Trophoblast cell (in vitro differentiated cells and primary cell): ENCODE measurements around the gene ULBP2.

Source experiments
- DNase-seq, 2 donors: peaks; one replicate each; pipeline ENCODE4 v3.0.0-alpha.2; 2016
- H2AFZ ChIP-seq: 2 replicates; pipeline ENCODE4 v1.6.1; 2013; ENCODE audit warnings: low read length, moderate library complexity, mild to moderate bottlenecking; ENCODE audit not compliant: insufficient read depth, poor library complexity
- H2AK5ac ChIP-seq: 2 replicates; pipeline ENCODE4 v1.6.1; 2013; ENCODE audit warnings: mild to moderate bottlenecking, low read length
- H2BK120ac ChIP-seq: 2 replicates; pipeline ENCODE4 v1.6.1; 2013; ENCODE audit warnings: low read length, mild to moderate bottlenecking, moderate library complexity; ENCODE audit not compliant: insufficient read depth, poor library complexity
- H2BK12ac ChIP-seq: 2 replicates; pipeline ENCODE4 v1.6.1; 2013; ENCODE audit warnings: mild to moderate bottlenecking, low read length, moderate library complexity
- H2BK5ac ChIP-seq: 2 replicates; pipeline ENCODE4 v1.6.1; 2013; ENCODE audit warnings: low read length, low read depth, moderate library complexity, mild to moderate bottlenecking; ENCODE audit not compliant: poor library complexity
- H3K14ac ChIP-seq: 2 replicates; pipeline ENCODE4 v1.6.1; 2013; ENCODE audit warnings: mild to moderate bottlenecking, low read length
- H3K18ac ChIP-seq: 2 replicates; pipeline ENCODE4 v1.6.1; 2013; ENCODE audit warnings: mild to moderate bottlenecking, low read length
- H3K23ac ChIP-seq: 2 replicates; pipeline ENCODE4 v1.6.1; 2013; ENCODE audit warnings: low read length
- H3K27ac ChIP-seq: 2 replicates; pipeline ENCODE4 v1.5.1; 2013; ENCODE audit warnings: low read depth, mild to moderate bottlenecking, inconsistent platforms, low read length, moderate library complexity
- H3K27me3 ChIP-seq: 2 replicates; pipeline ENCODE4 v1.6.1; 2013; ENCODE audit warnings: inconsistent platforms, mild to moderate bottlenecking, low read length, moderate library complexity; ENCODE audit not compliant: insufficient read depth
- H3K36me3 ChIP-seq, 2 experiments: 1 replicate in 1 of 2; 2 replicates in 1 of 2; pipeline ENCODE4 v1.6.1; 2013; ENCODE audit warnings: low read length in 2 of 2, mild to moderate bottlenecking in 2 of 2, moderate library complexity in 1 of 2; ENCODE audit not compliant: insufficient read depth in 2 of 2, control insufficient read depth in 1 of 2
- H3K4ac ChIP-seq: 2 replicates; pipeline ENCODE4 v1.6.1; 2013; ENCODE audit warnings: low read depth, mild to moderate bottlenecking, low read length, moderate library complexity
- H3K4me1 ChIP-seq, 2 experiments: 1 replicate in 1 of 2; 2 replicates in 1 of 2; pipeline ENCODE4 v1.6.1; 2013; ENCODE audit warnings: low read length in 2 of 2, mild to moderate bottlenecking in 2 of 2, moderate library complexity in 1 of 2; ENCODE audit not compliant: insufficient read depth in 2 of 2, control insufficient read depth in 1 of 2
- H3K4me2 ChIP-seq: 2 replicates; pipeline ENCODE4 v1.6.1; 2013; ENCODE audit warnings: inconsistent platforms, mild to moderate bottlenecking, low read length, moderate library complexity
- H3K4me3 ChIP-seq: 2 replicates; pipeline ENCODE4 v1.5.1; 2013; ENCODE audit warnings: mild to moderate bottlenecking, low read depth, low read length, inconsistent platforms
- H3K79me1 ChIP-seq: one replicate; pipeline ENCODE4 v1.6.1; 2013; ENCODE audit warnings: low read length
- H3K79me2 ChIP-seq: 2 replicates; pipeline ENCODE4 v1.6.1; 2013; ENCODE audit warnings: low read length, mild to moderate bottlenecking; ENCODE audit not compliant: control insufficient read depth, insufficient read depth, poor library complexity
- H3K9ac ChIP-seq: 2 replicates; pipeline ENCODE4 v1.6.1; 2013; ENCODE audit warnings: mild to moderate bottlenecking, low read length
- H3K9me3 ChIP-seq: 2 replicates; pipeline ENCODE4 v1.6.1; 2013; ENCODE audit warnings: low read depth, mild to moderate bottlenecking, control low read depth, inconsistent platforms, low read length; ENCODE audit not compliant: insufficient read depth
- H4K12ac ChIP-seq: 2 replicates; pipeline ENCODE4 v1.6.1; 2013; ENCODE audit warnings: low read depth, mild to moderate bottlenecking, low read length, moderate library complexity
- H4K8ac ChIP-seq: 2 replicates; pipeline ENCODE4 v1.6.1; 2013; ENCODE audit warnings: low read depth, mild to moderate bottlenecking, low read length, moderate library complexity
- H4K91ac ChIP-seq: one replicate; pipeline ENCODE4 v1.6.1; 2013; ENCODE audit warnings: low read depth, mild to moderate bottlenecking, low read length, moderate library complexity
- WGBS: extraction: QIAGEN DNeasy Blood & Tissue Kit; methylation state at CpG from one replicate; pipeline ENCODE4 v1.1.7; 2013; ENCODE audit warnings: missing lambda C conversion rate; ENCODE audit not compliant: insufficient read length, insufficient coverage; ENCODE audit errors: extremely low coverage; 5-methylcytosine and 5-hydroxymethylcytosine counted together

ULBP2 gene

DNA sequence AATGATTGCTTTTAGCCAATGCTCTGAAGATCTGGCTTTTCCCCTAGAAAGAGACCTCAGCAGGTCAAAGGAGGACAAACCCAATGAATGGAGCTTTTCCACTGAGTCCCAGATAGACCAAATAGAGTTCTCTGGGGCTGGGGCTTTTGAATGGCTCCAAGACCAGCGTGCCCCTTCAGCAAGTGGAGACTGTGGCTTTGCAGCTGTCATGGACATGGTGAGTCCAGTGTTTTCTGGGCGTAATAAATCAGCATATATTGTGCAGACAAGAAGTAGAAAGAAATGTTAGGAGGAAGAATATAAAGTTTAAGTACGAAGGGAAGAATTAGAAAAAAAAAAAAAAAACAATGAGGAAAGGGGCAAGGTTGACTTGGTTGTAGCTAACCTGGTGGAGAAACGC, 50.0 kb downstream of the ULBP2 start:
- no peak overlapping the region for H3K4me3 ChIP-seq
- H3K79me1 ChIP-seq = no peaks in the 10 kb centered on the region
- no peak overlapping the region for H3K4me2 ChIP-seq
- H3K36me3 ChIP-seq = no peaks in the 10 kb centered on the region
- peaks cover 46% of the 10 kb centered on the region for H3K27me3 ChIP-seq
- no peak overlapping the region for H4K91ac ChIP-seq
- H3K23ac ChIP-seq = no peak overlapping the region
- H3K4ac ChIP-seq = no peak overlapping the region
- no peak overlapping the region for H3K9ac ChIP-seq
- H2BK5ac ChIP-seq = no peak overlapping the region
- no peaks in the 10 kb centered on the region for H3K79me2 ChIP-seq
- no peak overlapping the region for H4K12ac ChIP-seq
- no peak overlapping the region for H2BK120ac ChIP-seq
- H3K4me1 ChIP-seq = peaks cover 0 to 2% of the 10 kb centered on the region in 2 experiments
- 100% methylated on average over 1 of the region's 4 CpGs for WGBS
- H2BK12ac ChIP-seq = no peak overlapping the region
- no peak overlapping the region for H3K18ac ChIP-seq
- H2AK5ac ChIP-seq = no peak overlapping the region
- DNase-seq = no peak
- H2AFZ ChIP-seq = no peak overlapping the region
- no peak overlapping the region for H3K27ac ChIP-seq
- H3K9me3 ChIP-seq = peaks cover 8% of the 10 kb centered on the region
- no peak overlapping the region for H3K14ac ChIP-seq
- no peak overlapping the region for H4K8ac ChIP-seq

- Histone ChIP-seq H3K23ac (no peak overlapping the region), H3K9ac (no peak overlapping the region), H3K18ac (no peak overlapping the region), H2BK12ac (no peak overlapping the region), H3K79me2 (no peaks in the 10 kb centered on the region), H3K4me1 (peaks cover 0 to 2% of the 10 kb centered on the region in 2 experiments), H4K91ac (no peak overlapping the region), H3K9me3 (no peaks in the 10 kb centered on the region), H2BK5ac (no peak overlapping the region), H4K12ac (no peak overlapping the region), H3K79me1 (no peaks in the 10 kb centered on the region), H2AFZ (no peak overlapping the region), H3K4ac (no peak overlapping the region), H3K36me3 (no peaks in the 10 kb centered on the region), H3K14ac (no peak overlapping the region), H3K27ac (no peak overlapping the region), H3K4me3 (no peak overlapping the region), H2BK120ac (no peak overlapping the region), H2AK5ac (no peak overlapping the region), H3K27me3 (peaks cover 18% of the 10 kb centered on the region), H4K8ac (no peak overlapping the region), H3K4me2 (no peak overlapping the region)
- DNase-seq = no peak
- no CpG with 5 or more reads among the region's 6 CpGs for WGBS
Measured at GRCh38 chr6:149995235-149995750, 53.5 kb downstream of the ULBP2 start.

DNA sequence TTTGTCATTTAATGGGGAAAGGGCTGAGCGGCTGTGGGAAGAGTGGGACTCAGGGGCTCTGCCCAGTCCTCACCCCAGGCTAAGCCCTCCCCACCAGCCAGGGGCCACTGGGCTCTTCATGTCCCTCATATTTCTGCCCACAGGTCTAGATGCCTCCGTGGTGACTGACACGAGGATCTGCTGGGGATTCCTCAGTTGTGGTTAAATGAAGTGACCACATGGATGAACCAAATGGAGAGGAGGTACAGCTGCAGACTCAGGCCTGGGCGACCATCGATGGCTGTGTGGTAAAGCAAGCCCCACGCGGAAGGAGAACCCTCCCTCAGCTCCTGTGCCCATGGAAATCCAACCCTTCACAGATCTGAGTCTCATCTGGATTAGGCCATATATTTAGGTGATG, 54.2 kb downstream of the ULBP2 start:
- WGBS = no CpG with 5 or more reads among the region's 7 CpGs
- Histone ChIP-seq H3K9me3 (no peaks in the 10 kb centered on the region), H4K8ac (no peak overlapping the region), H3K27me3 (peaks cover 11% of the 10 kb centered on the region), H2AFZ (no peak overlapping the region), H3K36me3 (no peaks in the 10 kb centered on the region), H3K23ac (no peak overlapping the region), H3K4me1 (no peaks in the 10 kb centered on the region), H3K4me2 (no peak overlapping the region), H2BK12ac (no peak overlapping the region), H3K4me3 (no peak overlapping the region), H3K79me2 (no peaks in the 10 kb centered on the region), H3K18ac (no peak overlapping the region), H3K9ac (no peak overlapping the region), H4K91ac (no peak overlapping the region), H3K79me1 (no peaks in the 10 kb centered on the region), H3K27ac (no peak overlapping the region), H4K12ac (no peak overlapping the region), H2BK120ac (no peak overlapping the region), H2AK5ac (no peak overlapping the region), H3K4ac (no peak overlapping the region), H2BK5ac (no peak overlapping the region), H3K14ac (no peak overlapping the region)
- DNase-seq = no peak
